IPS-NIHi7 (cell line): Measurements from ENCODE around the gene UBQLN3.

ENCODE experiments used
- DNase-seq: peaks from one replicate; pipeline ENCODE4 v3.0.0; 2012; ENCODE audit warnings: mixed read lengths; ENCODE audit errors: extremely low spot score

The UBQLN3 gene

DNA sequence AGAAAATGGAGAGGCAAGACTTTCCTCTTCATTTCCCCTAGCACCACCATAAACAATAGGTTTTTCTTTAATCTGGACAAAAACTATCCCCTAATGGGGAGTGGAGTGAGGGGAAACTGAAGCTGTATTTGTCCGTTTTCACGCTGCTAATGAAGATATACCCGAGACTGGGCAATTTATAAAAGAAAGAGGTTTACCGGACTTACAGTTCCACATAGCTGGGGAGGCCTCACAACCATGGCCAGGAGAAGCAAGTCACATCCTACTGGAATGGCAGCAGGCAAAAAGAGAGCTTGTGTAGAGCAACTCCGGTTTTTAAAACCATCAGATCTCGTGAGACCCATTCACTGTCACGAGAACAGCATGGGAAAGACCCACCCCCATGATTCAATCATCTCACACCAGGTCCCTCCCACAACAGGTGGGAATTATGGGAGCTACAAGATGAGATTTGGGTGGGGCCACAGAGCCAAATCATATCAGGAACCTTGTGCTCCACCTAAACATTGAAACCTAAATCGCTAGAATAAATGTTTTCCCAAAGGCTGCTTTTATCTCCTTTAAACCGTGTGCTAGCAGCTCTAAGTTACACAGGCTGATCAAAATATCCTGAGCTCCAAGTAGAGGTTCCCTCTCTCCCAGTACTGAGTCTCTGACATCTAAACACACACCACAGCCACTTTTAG lies 4.3 kb downstream of the UBQLN3 start:
- no peak for DNase-seq

GRCh38 chr11:5504403-5504921 lies 5.3 kb downstream of the UBQLN3 start:
- no peak for DNase-seq

- DNase-seq, result no peak
Observed at GRCh38 chr11:5500393-5500801, 9.4 kb downstream of the UBQLN3 start.

- no peak for DNase-seq
Observed at GRCh38 chr11:5499671-5500070, 10.1 kb downstream of the UBQLN3 start.

- DNase-seq, result no peak
Observed at GRCh38 chr11:5489576-5490357, 20.0 kb downstream of the UBQLN3 start.

- no peak for DNase-seq
Observed at GRCh38 chr11:5488798-5489399, 20.9 kb downstream of the UBQLN3 start.

GRCh38 chr11:5488385-5488784 lies 21.4 kb downstream of the UBQLN3 start, which contains the start of gene OR52D1:
TSS of gene OR52D1 (plus strand) at chr11:5488685. CDS start at chr11:5488707, 22 bp downstream.
- DNase-seq, result no peak

DNA sequence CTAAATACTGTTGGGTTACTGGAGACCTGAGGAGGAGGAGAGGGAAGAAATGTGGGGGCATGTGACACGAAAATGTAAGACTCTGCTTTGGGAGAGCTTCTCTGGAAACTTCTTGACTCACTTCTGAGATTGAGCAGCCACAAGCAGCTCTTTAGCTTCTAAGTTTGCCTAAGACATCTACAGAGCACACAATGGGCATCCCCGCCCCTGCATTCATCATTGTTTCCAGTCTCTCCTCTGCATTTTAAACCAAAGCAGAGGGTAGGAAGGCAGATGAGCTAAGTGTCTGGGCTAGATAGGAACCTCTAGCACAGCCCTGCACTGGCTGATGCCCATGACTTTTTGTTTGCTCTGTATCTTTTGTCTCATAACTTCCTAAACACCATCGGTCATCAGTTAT lies 23.3 kb downstream of the UBQLN3 start:
- no peak for DNase-seq

DNA sequence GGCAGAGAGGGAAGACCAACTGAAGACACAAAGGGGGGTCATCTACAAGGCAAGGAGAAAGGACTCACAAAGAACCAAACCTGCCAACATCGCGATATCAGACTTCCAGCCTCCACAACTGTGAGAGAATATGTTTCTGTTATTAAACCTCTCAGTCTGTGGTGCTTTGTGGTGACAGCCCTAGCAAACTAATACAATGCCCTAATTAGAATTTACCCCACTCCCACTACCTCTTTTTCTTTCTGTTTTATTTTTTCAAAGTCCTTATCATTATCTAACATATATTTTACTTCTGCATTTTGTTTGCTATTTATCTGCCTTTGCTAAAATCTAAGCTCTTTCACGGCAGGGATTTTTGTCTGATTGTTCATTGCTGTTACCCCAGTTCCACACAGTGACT lies 23.8 kb downstream of the UBQLN3 start:
- DNase-seq, result no peak

DNA sequence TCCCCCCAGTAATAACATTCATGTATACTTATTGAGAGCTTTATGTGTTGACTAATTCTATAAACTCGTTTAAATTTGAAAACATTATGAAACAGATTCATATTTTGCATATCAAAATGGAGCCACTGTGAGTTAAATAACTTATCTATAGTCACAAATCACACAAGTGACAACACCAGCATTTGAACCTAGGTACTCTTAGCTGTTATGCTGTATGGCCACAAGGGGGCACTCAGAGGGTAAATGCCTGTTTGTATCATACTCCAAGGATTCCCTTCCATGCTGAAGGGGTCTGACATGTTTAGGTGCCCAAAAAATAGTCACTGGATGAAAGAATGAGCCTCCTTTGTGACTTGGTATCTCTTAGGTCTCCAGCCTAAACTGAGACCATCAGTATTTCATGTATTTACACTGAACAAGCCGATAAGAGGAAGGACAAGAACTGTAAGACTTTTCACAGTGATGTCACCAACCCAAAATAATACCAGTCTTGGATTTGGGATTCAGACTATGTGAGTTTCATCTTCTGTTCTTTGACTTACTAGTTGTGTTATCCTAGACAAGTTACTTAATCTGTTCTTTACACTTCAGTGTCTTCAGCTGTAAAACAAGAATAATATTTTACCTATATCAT lies 33.5 kb downstream of the UBQLN3 start:
- DNase-seq, result peak; percentile 76

- DNase-seq, result no peak
Observed at GRCh38 chr11:5473921-5474320, 35.8 kb downstream of the UBQLN3 start.

- no peak for DNase-seq
Observed at GRCh38 chr11:5467527-5467926, 42.2 kb downstream of the UBQLN3 start.

GRCh38 chr11:5460983-5461621 lies 48.7 kb downstream of the UBQLN3 start:
- no peak for DNase-seq
